WI38 (cell line): ENCODE results near the gene DDX5.

Source experiments
- H3K4me3 ChIP-seq: 2 replicates; pipeline ENCODE4 v1.5.1; 2011; ENCODE audit warnings: low read depth, mild to moderate bottlenecking, control low read depth, low read length
- CTCF ChIP-seq: IDR thresholded peaks from 2 replicates; pipeline ENCODE4 v1.5.1; 2012; ENCODE audit warnings: low read depth, mild to moderate bottlenecking, control low read depth, low read length

DDX5 gene

DNA sequence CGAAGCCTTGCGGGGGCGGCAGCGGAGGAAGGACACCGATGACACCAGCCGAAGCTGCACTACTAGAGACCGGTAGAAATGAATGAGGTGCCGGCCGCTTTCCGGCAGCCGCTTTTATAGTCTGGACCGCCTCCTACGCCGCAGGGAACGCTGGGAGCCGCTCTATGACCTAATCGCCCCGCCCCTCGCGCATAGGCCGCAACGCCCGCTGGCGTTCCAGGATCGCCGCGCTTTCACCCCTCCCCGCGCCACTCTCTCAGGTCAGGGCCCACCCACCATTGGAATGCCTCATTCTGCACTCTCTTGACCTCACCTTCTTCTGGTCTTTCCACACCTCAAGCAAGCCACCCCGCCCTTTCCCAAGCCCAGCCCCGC, at the start of gene DDX5:
DDX5 (minus strand) TSS at position 89 of the 375 bp plus-strand sequence. CDS start 170 bp downstream, outside the sequence.
- no peak for TF ChIP-seq CTCF
- peak within 1 kb of the TSS; percentile 97 for H3K4me3 ChIP-seq

DNA sequence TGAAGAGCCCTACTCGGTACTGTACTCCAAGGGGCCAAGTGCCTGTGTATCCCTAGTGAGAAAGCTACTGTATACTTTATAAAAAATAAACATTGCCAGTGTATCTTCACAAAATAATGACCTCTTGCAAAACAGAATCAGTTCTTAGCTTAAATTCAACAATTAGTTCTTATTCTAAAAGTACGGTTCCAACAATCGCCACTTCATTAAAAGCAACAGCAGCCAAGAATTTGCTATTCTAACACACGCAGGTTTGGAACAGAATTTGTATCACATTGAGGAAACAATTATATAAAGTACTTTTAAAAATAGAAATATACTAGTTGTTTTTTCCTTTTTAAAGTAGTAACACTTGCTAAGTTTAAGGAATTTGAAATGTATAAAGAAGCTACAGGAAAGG, 49.2 kb upstream of the DDX5 start:
- H3K4me3 ChIP-seq, result no peak overlapping the region
- no peak for TF ChIP-seq CTCF

DNA sequence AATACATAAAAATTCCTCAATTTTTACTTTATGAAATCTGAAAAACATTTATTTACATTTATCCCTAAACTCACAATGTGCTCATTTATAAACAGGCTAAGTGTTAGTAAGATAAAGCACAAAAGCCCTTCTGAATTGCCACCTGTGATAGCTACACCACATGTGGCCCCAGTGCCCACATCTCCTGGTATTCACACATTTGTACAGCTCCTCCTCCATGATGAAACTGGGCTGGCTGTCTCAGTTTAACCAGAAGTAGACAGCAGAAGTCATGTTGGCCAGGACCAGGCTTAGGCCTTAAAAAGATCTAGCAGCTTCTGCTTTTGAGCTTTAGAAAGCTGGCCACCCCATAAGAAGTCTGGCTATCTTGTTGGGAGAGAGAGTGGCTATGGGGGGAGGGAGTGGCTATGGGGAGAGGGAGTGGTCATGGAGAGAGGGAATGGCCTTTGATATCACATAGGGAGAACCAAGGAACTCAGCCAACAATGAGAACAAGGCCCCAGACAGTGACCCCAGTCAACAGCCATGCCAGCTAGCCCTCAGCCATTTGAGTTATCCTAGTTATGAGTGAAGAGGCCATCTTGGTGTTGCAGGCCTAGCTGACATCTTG, 48.0 kb upstream of the DDX5 start:
- TF ChIP-seq CTCF, result no peak

GRCh38 chr17:64551461-64551860, 45.4 kb upstream of the DDX5 start:
- TF ChIP-seq CTCF, result no peak
- H3K4me3 ChIP-seq, result no peak overlapping the region

More for the DNA sequence above, 48.0 kb upstream of the DDX5 start:
- H3K4me3 ChIP-seq, result no peak overlapping the region

DNA sequence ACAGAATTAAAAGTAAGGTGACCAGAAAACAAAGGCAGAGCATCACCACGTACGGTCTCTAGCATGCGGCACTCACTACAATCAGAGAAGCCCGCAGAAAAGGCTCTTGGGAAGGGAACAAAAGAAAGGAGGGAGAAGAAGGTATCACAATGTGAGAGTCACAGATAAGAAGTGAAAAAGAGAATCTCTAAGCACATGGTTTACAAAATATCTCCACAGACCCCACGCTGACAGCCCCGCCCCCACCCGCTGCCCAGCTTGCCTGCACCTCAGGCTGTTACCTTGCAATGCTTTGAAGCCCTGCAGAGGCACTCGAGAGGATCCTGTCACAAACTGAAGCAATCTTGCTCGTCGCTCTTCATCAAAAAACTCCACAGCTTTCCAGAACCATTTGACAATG, 41.2 kb upstream of the DDX5 start:
- TF ChIP-seq CTCF, result no peak
- no peak overlapping the region for H3K4me3 ChIP-seq

DNA sequence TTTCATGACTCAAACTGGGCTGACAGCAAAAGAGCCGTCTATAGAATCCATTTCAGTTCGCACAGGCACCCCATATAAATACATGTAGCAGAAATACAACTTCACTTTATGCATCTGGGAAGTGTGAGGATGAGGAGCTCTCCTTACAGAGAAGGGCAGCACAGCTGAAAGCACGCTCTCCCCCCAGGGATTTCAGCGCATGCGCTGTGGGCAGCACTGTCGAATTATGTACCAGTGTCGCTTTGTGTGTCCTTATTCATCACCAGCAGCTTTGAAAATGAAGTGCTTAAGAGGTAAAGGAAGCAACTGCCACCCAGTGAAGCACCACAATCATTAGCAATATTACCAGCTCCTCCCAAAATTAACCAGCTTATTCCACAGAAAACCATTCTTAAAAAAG, 40.6 kb upstream of the DDX5 start:
- TF ChIP-seq CTCF, result no peak
- no peak overlapping the region for H3K4me3 ChIP-seq

DNA sequence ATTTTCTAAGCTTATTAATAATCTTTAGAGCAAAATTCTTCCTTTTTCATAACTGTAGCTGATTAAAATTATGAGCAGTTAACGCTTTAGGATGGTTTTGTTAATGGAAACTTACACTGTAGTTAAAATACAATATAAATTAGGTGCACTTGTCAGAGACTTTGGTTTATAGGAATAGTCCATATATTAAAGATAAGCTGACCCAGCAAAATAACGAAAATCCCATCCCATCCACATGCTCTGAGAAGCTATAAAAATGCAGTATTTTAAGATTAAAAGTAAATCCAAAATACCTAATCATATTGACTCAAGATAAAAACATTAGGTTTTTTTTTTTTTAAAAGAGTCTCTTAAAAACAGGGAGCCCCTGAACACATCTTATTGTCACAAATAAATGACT, 38.7 kb upstream of the DDX5 start:
- no peak overlapping the region for H3K4me3 ChIP-seq
- TF ChIP-seq CTCF, result no peak
